ENCODE data around the gene IFI44. TPM values are rescaled to one million over a fixed set of nuclear protein-coding genes. Genes with fewer than 3 reads are reported as not detected.

IFI44 gene, protein sequence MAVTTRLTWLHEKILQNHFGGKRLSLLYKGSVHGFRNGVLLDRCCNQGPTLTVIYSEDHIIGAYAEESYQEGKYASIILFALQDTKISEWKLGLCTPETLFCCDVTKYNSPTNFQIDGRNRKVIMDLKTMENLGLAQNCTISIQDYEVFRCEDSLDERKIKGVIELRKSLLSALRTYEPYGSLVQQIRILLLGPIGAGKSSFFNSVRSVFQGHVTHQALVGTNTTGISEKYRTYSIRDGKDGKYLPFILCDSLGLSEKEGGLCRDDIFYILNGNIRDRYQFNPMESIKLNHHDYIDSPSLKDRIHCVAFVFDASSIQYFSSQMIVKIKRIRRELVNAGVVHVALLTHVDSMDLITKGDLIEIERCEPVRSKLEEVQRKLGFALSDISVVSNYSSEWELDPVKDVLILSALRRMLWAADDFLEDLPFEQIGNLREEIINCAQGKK
- total RNA-seq (2011; cell fraction: chromatin; rRNA removed; ENCODE audit: low replicate concordance), result not detected in 2 replicates
- not detected in 2 replicates for total RNA-seq (2011; cell fraction: nucleolus; rRNA removed)
- not detected in 2 replicates for total RNA-seq (2011; cell fraction: nucleoplasm; rRNA removed)
- total RNA-seq (2014; rRNA removed) (not detected in 2 replicates), total RNA-seq (2014; rRNA removed; fragmentation: Illumina TruSeq; extraction: Trizol) (not detected in 2 replicates), total RNA-seq (2015; rRNA removed; fragmentation: Illumina TruSeq; extraction: Trizol) (not detected in 2 replicates), total RNA-seq (2021) (0.11 TPM in 1 of 2 replicates, not detected in the other), polyA plus RNA-seq (2011; rRNA removed) (not detected in 2 replicates), polyA plus RNA-seq (2014; fragmentation: Illumina TruSeq; extraction: Trizol) (not detected in 2 replicates), polyA plus RNA-seq (2014; fragmentation: Nextera tagmentation; extraction: Ambion mirVana) (not detected), polyA plus RNA-seq (2014; rRNA removed) (not detected in 2 replicates), polyA minus RNA-seq (2011; rRNA and poly(A)+ RNA removed) (not detected in 2 replicates), Bru-seq, nascent RNA (percentile 21 among the genes with signal in this experiment), BruChase-seq, experiment 1, labeled RNA remaining after a 2-hour chase (percentile 13 among the genes with signal in this experiment), BruChase-seq, experiment 2, labeled RNA remaining after a 6-hour chase (percentile 18 among the genes with signal in this experiment)
- not detected in 2 replicates for polyA plus RNA-seq (2011; cell fraction: cytosol; rRNA removed)
- polyA plus RNA-seq (2011; cell fraction: nucleus; rRNA removed), result not detected in 2 replicates
- not detected in 2 replicates for polyA plus RNA-seq (2012)
- not detected in 2 replicates for polyA minus RNA-seq (2011; cell fraction: cytosol; rRNA and poly(A)+ RNA removed)
- polyA minus RNA-seq (2011; cell fraction: nucleus; rRNA and poly(A)+ RNA removed), result not detected in 2 replicates
- long read RNA-seq, experiment 1, result 0 reads
- long read RNA-seq, experiment 2, result 0 reads
- long read RNA-seq, experiment 3, result 0 reads

DNA sequence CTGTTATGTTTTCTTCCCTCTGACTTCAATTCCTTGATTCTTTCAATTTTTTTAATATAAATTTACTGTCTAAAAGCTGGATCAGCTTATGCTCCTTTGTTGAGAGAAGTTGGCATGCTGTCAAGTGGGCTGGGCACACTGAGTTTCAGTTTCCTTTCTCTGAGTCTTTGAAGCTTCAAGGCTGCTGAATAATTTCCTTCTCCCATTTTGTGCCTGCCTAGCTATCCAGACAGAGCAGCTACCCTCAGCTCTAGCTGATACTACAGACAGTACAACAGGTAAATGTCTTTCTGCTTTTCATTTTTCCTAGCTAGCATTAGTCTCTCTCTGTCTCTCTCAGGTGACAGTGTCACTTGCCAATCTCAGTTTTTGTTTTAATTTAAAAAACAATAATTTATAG lies at the start of gene IFI44:
IFI44 (plus strand) TSS at position 204 of the 400 bp plus-strand sequence. CDS start 365 bp downstream, outside the sequence.
- no peak for ATAC-seq
- no TSS peak for BruUV-seq (replicated peaks)

More for the DNA sequence above, at the start of gene IFI44:
- in situ Hi-C loops (cut with MboI), result loop anchor here (25.0 kb wide), 1 partner anchor 512 kb away; no protein-coding TSS in a partner anchor
- POLR2A ChIA-PET, result no interaction called here
- intact Hi-C loops (cut with micrococcal nuclease), result no loop called here
- Histone ChIP-seq H4K20me1 (replicated peaks; ENCODE audit: control insufficient read depth, insufficient read depth, low read length) (no peaks in the 10 kb centered on the region), H3K4me3 (no peak within 1 kb of the TSS), H3K27ac (ENCODE audit: extremely low read depth, low read depth, low read length) (no peak within 1 kb of the TSS), H3K9me3 (replicated peaks; ENCODE audit: control insufficient read depth, insufficient read depth, low read depth, low read length) (0 out of 2 replicates have a peak, but pooled peaks cover 1% of the 10 kb centered on the region), H3K79me2 (ENCODE audit: control insufficient read depth, insufficient read depth, low read length) (no peaks in the 10 kb centered on the region), H3K9me1 (ENCODE audit: control insufficient read depth, insufficient read depth, low read length) (no peaks in the 10 kb centered on the region), H3K4me2 (ENCODE audit: insufficient read depth, low read length) (no peak within 1 kb of the TSS), H3K27me3 (ENCODE audit: control insufficient read depth in 2 of 2, insufficient read depth in 2 of 2, low read length in 2 of 2) (no peaks in the 10 kb centered on the region), H3K4me1 (replicated peaks in 1 of 2; ENCODE audit: control insufficient read depth in 2 of 2, insufficient read depth in 2 of 2, low read length in 2 of 2) (no peaks in the 10 kb centered on the region), H3K36me3 (ENCODE audit: control insufficient read depth, insufficient read depth, low read length) (no peaks in the 10 kb centered on the region), H2AFZ (ENCODE audit: low read depth, low read length) (no peak within 1 kb of the TSS), H3K9ac (ENCODE audit: insufficient read depth in 1 of 2, low read depth in 2 of 2, low read length in 2 of 2) (no peak within 1 kb of the TSS)
- FAIRE-seq (no peak), DNase-seq (ENCODE audit: extremely low read depth in 1 of 4, low spot score in 3 of 4) (no peak)
- CTCF ChIA-PET (ENCODE audit: low intra/inter-chr PET ratio), result no interaction called here
- TF ChIP-seq ZNF583 (CRISPR knock-in tag; IDR thresholded peaks at IDR 0.05) (no peak), TRIM24 (IDR thresholded peaks at IDR 0.05) (no peak), KLF1 (tag; IDR thresholded peaks at IDR 0.05) (no peak), FIP1L1 (IDR thresholded peaks at IDR 0.05; ENCODE audit: low read depth, low read length, poor library complexity, severe bottlenecking) (no peak), RB1 (IDR thresholded peaks at IDR 0.05; ENCODE audit: low read depth) (no peak), BHLHE40 (IDR thresholded peaks at IDR 0.05; ENCODE audit: low read length) (no peak), TAF15 (IDR thresholded peaks at IDR 0.05; ENCODE audit: low read depth, low read length) (no peak), ZNF699 (CRISPR knock-in tag; IDR thresholded peaks at IDR 0.05; ENCODE audit: insufficient replicate concordance) (no peak), SP2 (IDR thresholded peaks at IDR 0.05; ENCODE audit: extremely low read depth, low read depth, low read length, poor library complexity, severe bottlenecking) (no peak), LARP7 (IDR thresholded peaks at IDR 0.05) (no peak), MAZ (CRISPR knock-in tag; conservative IDR thresholded peaks at IDR 0.05 in 1 of 2, IDR thresholded peaks at IDR 0.05 in 1 of 2) (no peak), ZNF217 (CRISPR knock-in tag; IDR thresholded peaks at IDR 0.05) (no peak), RBM15 (IDR thresholded peaks at IDR 0.05; ENCODE audit: insufficient read depth, low read length) (no peak), TAF7 (tag; IDR thresholded peaks at IDR 0.05) (no peak), ZKSCAN3 (CRISPR knock-in tag; IDR thresholded peaks at IDR 0.05) (no peak)
- TF ChIP-seq, protein P1, sequence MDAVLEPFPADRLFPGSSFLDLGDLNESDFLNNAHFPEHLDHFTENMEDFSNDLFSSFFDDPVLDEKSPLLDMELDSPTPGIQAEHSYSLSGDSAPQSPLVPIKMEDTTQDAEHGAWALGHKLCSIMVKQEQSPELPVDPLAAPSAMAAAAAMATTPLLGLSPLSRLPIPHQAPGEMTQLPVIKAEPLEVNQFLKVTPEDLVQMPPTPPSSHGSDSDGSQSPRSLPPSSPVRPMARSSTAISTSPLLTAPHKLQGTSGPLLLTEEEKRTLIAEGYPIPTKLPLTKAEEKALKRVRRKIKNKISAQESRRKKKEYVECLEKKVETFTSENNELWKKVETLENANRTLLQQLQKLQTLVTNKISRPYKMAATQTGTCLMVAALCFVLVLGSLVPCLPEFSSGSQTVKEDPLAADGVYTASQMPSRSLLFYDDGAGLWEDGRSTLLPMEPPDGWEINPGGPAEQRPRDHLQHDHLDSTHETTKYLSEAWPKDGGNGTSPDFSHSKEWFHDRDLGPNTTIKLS (IDR thresholded peaks at IDR 0.05; ENCODE audit: borderline replicate concordance, low read depth), result no peak
- TF ChIP-seq, protein P2, sequence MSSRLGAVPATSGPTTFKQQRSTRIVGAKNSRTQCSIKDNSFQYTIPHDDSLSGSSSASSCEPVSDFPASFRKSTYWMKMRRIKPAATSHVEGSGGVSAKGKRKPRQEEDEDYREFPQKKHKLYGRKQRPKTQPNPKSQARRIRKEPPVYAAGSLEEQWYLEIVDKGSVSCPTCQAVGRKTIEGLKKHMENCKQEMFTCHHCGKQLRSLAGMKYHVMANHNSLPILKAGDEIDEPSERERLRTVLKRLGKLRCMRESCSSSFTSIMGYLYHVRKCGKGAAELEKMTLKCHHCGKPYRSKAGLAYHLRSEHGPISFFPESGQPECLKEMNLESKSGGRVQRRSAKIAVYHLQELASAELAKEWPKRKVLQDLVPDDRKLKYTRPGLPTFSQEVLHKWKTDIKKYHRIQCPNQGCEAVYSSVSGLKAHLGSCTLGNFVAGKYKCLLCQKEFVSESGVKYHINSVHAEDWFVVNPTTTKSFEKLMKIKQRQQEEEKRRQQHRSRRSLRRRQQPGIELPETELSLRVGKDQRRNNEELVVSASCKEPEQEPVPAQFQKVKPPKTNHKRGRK (tag; IDR thresholded peaks at IDR 0.05), result no peak

Data from K562 (cell line).